SJCRH30 (cell line): Measurements from ENCODE around the gene LMX1A. TPM values are rescaled to one million over a fixed set of nuclear protein-coding genes. Genes with fewer than 3 reads are reported as not detected.
A peak's percentile ranks its signal among the peaks of the same experiment; 100 is the strongest.

Experiments used
- DNase-seq, 2 experiments: peaks; one replicate each; pipeline ENCODE4 v3.0.0-alpha.2; 2015 to 2020
- H3K27ac ChIP-seq: fragments of 250-450 bp; sonication (Bioruptor Pico); 2 replicates; pipeline ENCODE4 v1.5.1; 2020; ENCODE audit warnings: mild to moderate bottlenecking, moderate library complexity
- H3K27me3 ChIP-seq: fragments of 250-450 bp; sonication (Bioruptor Pico); 2 replicates; pipeline ENCODE4 v1.5.1; 2020; ENCODE audit warnings: mild to moderate bottlenecking, moderate library complexity
- H3K36me3 ChIP-seq: fragments of 250-450 bp; sonication (Bioruptor Pico); 2 replicates; pipeline ENCODE4 v1.5.1; 2020; ENCODE audit warnings: mild to moderate bottlenecking, moderate library complexity
- H3K4me1 ChIP-seq: fragments of 250-450 bp; sonication (Bioruptor Pico); 2 replicates; pipeline ENCODE4 v1.5.1; 2020; ENCODE audit warnings: mild to moderate bottlenecking, moderate library complexity
- H3K4me3 ChIP-seq: fragments of 250-450 bp; sonication (Bioruptor Pico); 2 replicates; pipeline ENCODE4 v1.5.1; 2020; ENCODE audit warnings: mild to moderate bottlenecking, moderate library complexity
- H3K9me3 ChIP-seq: fragments of 250-450 bp; sonication (Bioruptor Pico); replicated peaks from 2 replicates; pipeline ENCODE4 v1.5.1; 2020; ENCODE audit warnings: mild to moderate bottlenecking, moderate library complexity
- total RNA-seq: library from RNA; depleted of rRNA; stranded (reverse); fragments of >200 nt; shearing (Covaris generic); gene quantifications from 2 replicates; pipeline ENCODE4 v1.2.3, GENCODE V29; 2014

LMX1A gene
- total RNA-seq, 1 experiment from 2014 or later = not detected

- Histone ChIP-seq H3K4me1 (no peaks in the 10 kb centered on the region), H3K27me3 (no peaks in the 10 kb centered on the region), H3K9me3 (no peaks in the 10 kb centered on the region), H3K4me3 (no peak overlapping the region), H3K27ac (no peak overlapping the region), H3K36me3 (no peaks in the 10 kb centered on the region)
- DNase-seq = no peak
Observed at GRCh38 chr1:165352442-165353293, 3.8 kb downstream of the LMX1A start.

DNA sequence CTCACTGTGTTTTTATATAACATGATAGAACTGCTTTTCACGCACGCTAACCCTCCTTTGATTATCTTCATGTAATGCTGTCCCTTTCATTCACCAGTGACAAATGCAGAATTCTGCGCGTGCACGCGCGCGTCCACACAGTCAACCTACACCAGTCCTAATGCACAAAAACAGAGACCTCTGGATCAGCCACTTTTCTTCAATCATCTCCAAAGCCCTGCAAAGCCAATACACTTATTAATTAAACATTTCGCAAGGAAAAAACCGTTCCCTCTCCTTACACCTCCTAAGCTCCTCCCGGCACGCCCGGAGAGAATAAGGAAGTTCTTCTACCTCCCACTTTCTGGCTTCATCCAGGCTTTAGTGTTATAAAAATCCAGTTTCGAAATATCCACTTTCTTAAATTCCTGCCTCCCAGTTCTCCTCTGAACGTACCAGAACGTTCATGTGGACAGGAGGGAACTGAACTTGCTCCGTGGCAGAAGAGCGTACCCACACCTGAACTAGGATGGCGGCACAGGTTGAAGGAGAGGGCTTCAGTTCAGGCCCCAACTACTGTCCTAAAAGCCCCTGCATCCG is 4.6 kb downstream of the LMX1A start:
- no peaks in the 10 kb centered on the region for H3K4me1 ChIP-seq
- no peak overlapping the region for H3K27ac ChIP-seq
- DNase-seq = no peak
- H3K9me3 ChIP-seq = no peaks in the 10 kb centered on the region
- H3K4me3 ChIP-seq = no peak overlapping the region
- H3K36me3 ChIP-seq = no peaks in the 10 kb centered on the region
- 0 out of 2 replicates have a peak, but pooled peaks cover 3% of the 10 kb centered on the region for H3K27me3 ChIP-seq

DNA sequence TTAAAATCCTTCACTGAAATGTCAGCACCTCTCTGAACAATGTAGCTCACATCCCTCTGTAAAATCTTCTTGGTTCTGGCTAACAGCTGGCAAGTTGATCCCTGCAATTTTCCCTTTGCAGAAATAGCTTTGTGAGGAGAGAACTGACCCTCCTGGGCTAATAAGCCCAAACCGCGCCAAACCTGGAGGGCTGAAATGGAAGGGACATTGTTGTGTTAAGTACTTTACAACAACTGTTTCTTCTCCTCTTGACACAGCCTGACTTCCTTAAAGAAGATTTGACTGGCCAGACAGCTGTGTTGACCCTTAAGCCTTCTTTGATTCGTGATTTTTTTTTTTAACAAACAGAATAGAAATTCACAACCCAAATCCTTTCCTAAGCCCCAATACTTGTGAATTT is 5.7 kb downstream of the LMX1A start:
- Histone ChIP-seq H3K9me3 (no peaks in the 10 kb centered on the region), H3K36me3 (no peaks in the 10 kb centered on the region), H3K4me3 (no peak overlapping the region), H3K4me1 (no peaks in the 10 kb centered on the region), H3K27me3 (0 out of 2 replicates have a peak, but pooled peaks cover 8% of the 10 kb centered on the region), H3K27ac (no peak overlapping the region)
- peak; percentile 25 to 58 for DNase-seq

DNA sequence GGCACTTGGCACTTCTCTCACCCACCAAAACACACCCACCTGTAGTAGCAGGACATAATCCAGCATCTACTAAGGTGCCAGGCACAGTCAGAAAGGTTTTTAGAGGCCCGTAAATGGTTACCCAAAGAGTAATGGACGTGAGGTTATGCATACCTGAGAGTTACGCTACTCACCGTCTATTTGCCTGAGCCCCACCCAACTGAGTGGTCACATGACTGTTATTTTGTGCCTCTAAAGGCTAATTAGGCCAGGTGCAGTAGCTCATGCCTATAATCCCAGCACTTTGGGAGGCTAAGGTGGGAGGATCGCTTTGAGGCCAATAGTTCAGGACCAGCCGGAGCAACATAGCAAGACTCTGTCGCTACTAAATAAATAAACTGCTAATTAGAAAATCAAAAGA is 11.0 kb downstream of the LMX1A start:
- DNase-seq = no peak
- H3K9me3 ChIP-seq = no peaks in the 10 kb centered on the region
- H3K27me3 ChIP-seq = 0 out of 2 replicates have a peak, but pooled peaks cover 8% of the 10 kb centered on the region
- H3K36me3 ChIP-seq = no peaks in the 10 kb centered on the region
- peaks cover 14% of the 10 kb centered on the region; the same call in 1 of the 2 replicates for H3K4me1 ChIP-seq
- H3K4me3 ChIP-seq = no peak overlapping the region
- H3K27ac ChIP-seq = no peak overlapping the region

DNA sequence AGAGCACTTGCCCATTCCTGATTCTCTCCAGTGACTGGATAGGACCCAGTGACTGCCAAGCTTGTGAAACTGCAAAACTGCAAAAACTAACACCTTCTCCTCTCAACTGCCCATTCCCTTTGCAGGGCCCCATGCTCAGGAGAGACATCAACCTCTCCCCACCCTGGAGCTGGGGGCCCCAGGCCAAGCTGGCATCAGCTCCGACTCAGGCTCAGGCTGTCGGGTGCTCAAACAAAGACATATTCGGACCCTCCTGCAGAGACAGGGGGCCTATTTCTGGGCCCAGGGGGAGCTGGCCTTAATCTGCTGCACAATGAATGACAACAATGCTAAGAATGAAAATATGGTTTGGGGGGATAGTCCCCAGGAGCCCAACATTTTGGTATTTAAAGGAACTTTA is 11.8 kb downstream of the LMX1A start:
- Histone ChIP-seq H3K27ac (no peak overlapping the region), H3K36me3 (no peaks in the 10 kb centered on the region), H3K4me3 (no peak overlapping the region), H3K4me1 (peaks cover 14% of the 10 kb centered on the region; the same call in 1 of the 2 replicates), H3K9me3 (no peaks in the 10 kb centered on the region), H3K27me3 (0 out of 2 replicates have a peak, but pooled peaks cover 8% of the 10 kb centered on the region)
- no peak for DNase-seq

GRCh38 chr1:165344198-165344597 is 12.3 kb downstream of the LMX1A start:
- 0 out of 2 replicates have a peak, but pooled peaks cover 8% of the 10 kb centered on the region for H3K27me3 ChIP-seq
- H3K4me3 ChIP-seq = no peak overlapping the region
- H3K9me3 ChIP-seq = no peaks in the 10 kb centered on the region
- H3K36me3 ChIP-seq = no peaks in the 10 kb centered on the region
- no peak for DNase-seq
- peaks cover 14% of the 10 kb centered on the region; the same call in 1 of the 2 replicates for H3K4me1 ChIP-seq
- no peak overlapping the region for H3K27ac ChIP-seq

DNA sequence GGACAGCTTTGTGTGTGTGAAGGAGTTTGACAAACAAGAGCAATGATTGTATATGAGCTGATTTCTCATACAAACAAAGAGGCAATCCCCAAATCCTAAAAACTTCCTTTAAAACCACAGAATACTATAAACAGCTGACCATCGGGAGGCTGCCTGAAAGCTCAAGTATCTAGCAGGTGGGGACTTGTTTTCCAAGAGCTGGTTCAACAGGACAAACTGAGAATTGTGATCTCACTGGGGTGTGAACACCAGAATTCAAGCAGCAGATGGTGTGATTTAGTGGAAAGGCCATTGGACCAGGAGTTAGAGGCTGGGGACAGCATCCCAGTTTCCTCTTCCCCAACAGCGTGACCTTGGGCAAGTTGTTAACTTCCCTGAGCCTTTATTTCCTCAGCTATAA is 13.9 kb downstream of the LMX1A start:
- Histone ChIP-seq H3K27ac (0 out of 2 replicates have a peak overlapping the region, but pooled peaks have one; percentile 3), H3K36me3 (no peaks in the 10 kb centered on the region), H3K27me3 (0 out of 2 replicates have a peak, but pooled peaks cover 8% of the 10 kb centered on the region), H3K9me3 (no peaks in the 10 kb centered on the region), H3K4me1 (peaks cover 14% of the 10 kb centered on the region; the same call in 1 of the 2 replicates), H3K4me3 (no peak overlapping the region)
- peak; percentile 13 to 69 for DNase-seq

- DNase-seq = peak in 1 of 2 experiments; percentile 44
- H3K36me3 ChIP-seq = no peaks in the 10 kb centered on the region
- H3K4me3 ChIP-seq = no peak overlapping the region
- 0 out of 2 replicates have a peak, but pooled peaks cover 9% of the 10 kb centered on the region for H3K27me3 ChIP-seq
- H3K9me3 ChIP-seq = no peaks in the 10 kb centered on the region
- H3K4me1 ChIP-seq = peaks cover 14% of the 10 kb centered on the region; the same call in 1 of the 2 replicates
- H3K27ac ChIP-seq = 0 out of 2 replicates have a peak overlapping the region, but pooled peaks have one; percentile 3
Observed at GRCh38 chr1:165342168-165342567, 14.3 kb downstream of the LMX1A start.

GRCh38 chr1:165339164-165339563 is 17.4 kb downstream of the LMX1A start:
- Histone ChIP-seq H3K27me3 (0 out of 2 replicates have a peak, but pooled peaks cover 3% of the 10 kb centered on the region), H3K36me3 (no peaks in the 10 kb centered on the region), H3K4me1 (peaks cover 14% of the 10 kb centered on the region; the same call in 1 of the 2 replicates), H3K9me3 (no peaks in the 10 kb centered on the region), H3K27ac (no peak overlapping the region), H3K4me3 (no peak overlapping the region)
- DNase-seq = no peak

DNA sequence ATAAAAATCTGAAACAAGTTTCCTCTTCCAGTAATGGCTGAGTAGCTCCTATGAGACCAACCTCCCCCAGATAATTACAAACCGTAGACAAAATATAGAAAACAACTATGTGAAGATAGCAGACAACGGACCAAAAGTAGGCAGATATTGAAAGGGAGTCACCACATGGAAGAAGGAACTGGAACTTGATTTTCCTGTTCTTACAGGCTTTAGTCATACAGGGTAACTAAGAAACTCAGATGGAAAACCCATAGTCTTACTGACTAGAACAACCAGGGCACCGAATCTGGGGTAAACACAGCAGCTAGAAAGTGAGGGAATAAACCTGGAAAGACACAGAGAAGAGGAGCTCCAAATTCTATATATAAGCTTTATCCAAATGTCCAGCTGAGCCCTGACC is 26.0 kb downstream of the LMX1A start:
- H3K4me3 ChIP-seq = no peak overlapping the region
- H3K36me3 ChIP-seq = no peaks in the 10 kb centered on the region
- H3K27ac ChIP-seq = no peak overlapping the region
- no peaks in the 10 kb centered on the region for H3K9me3 ChIP-seq
- H3K27me3 ChIP-seq = no peaks in the 10 kb centered on the region
- no peaks in the 10 kb centered on the region for H3K4me1 ChIP-seq
- no peak for DNase-seq

DNA sequence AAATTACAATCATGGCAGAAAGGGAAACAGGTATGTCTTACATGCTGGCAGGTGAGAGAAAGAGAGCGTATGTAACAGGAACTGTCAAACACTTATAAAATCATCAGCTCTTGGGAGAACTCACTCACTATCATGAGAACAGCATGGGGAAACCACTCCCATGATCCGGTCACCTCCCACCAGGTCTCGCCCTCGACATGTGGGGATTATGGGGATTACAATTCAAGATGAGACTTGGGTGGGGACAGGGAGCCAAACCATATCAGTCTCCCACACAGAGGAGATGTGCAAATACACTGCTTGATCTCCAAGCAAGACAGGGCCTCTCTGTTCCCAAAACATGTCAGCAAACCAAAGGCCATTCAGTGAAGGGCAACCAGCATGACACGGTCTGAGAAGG is 27.4 kb downstream of the LMX1A start:
- Histone ChIP-seq H3K4me3 (no peak overlapping the region), H3K9me3 (no peaks in the 10 kb centered on the region), H3K27me3 (no peaks in the 10 kb centered on the region), H3K27ac (no peak overlapping the region), H3K36me3 (no peaks in the 10 kb centered on the region), H3K4me1 (no peaks in the 10 kb centered on the region)
- DNase-seq = no peak

DNA sequence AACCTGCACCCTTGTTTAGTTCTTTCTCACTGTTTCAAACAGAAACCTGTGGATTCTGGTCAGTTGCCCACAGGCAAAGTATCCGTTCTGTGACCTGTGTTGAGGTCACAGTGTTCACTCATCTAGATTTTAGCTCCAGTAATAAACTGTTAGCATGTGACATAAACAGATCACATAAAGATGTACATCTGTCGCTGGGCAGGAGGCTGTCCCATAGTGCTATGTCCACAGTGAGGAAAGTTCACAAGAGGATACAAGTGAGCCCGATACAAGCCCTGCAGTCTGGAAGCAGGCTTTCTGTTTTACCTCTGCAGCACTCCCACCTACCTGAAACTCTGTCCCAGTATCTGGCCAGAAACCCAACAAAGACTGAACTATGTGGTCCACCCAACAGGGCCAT is 28.4 kb downstream of the LMX1A start:
- Histone ChIP-seq H3K27ac (no peak overlapping the region), H3K9me3 (no peaks in the 10 kb centered on the region), H3K27me3 (no peaks in the 10 kb centered on the region), H3K36me3 (no peaks in the 10 kb centered on the region), H3K4me1 (no peaks in the 10 kb centered on the region), H3K4me3 (no peak overlapping the region)
- DNase-seq = no peak

DNA sequence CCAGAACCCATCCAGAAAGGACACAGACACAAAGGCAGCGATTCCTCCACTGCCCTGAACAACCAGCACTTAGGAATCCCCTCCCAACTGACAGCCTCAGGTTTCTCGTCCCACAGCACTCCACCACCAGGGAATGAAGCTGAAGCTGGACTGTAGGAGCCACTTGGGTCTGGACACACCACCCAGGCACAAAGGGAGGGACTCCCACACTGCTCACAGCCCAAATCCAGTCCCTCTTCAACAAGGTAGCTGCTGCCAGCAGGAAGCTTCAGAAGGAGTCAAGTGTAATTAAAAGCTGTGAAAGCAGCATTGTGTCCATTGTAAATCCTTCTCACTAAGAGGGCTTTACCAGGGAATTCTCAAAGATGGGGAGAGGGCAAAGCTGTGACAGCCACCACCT is 29.0 kb downstream of the LMX1A start:
- H3K36me3 ChIP-seq = no peaks in the 10 kb centered on the region
- H3K4me1 ChIP-seq = no peaks in the 10 kb centered on the region
- H3K9me3 ChIP-seq = no peaks in the 10 kb centered on the region
- no peaks in the 10 kb centered on the region for H3K27me3 ChIP-seq
- DNase-seq = no peak
- H3K27ac ChIP-seq = no peak overlapping the region
- H3K4me3 ChIP-seq = no peak overlapping the region

DNA sequence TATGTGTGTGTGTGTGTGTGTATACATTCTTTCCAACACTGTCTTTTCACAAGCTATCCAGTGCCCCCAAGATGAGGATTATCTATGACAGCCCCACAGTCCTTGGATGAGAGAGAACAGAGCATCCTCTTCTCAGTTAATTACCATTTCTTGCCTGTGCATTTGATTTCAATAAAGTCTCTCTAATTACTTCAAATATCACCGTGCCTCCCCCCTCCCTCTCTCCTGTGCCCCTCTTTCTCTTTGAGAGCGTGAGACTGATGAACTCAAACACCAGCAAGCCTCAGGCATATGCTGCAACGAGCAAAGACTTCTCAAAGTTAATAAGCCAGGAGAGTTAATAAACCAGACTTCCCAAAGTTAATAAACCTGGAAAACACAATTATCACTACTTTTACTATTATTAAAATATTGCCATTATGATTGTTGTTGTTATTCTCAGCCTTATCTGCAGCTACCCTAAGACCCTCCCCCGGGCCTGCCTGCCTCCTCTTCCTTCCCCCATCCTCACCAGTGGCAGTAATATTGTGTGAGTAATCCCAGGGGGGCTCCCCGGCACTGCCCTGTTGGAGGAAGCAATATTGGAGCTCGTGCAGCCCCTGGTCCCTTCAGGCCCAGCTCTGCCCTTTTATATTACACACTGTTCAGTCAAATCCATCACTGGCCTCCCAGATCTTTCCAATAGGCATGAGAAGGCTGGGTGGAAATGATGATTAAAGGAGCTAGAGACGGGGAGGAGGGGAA is 30.9 kb downstream of the LMX1A start:
- Histone ChIP-seq H3K9me3 (no peaks in the 10 kb centered on the region), H3K36me3 (no peaks in the 10 kb centered on the region), H3K27me3 (no peaks in the 10 kb centered on the region)

DNA sequence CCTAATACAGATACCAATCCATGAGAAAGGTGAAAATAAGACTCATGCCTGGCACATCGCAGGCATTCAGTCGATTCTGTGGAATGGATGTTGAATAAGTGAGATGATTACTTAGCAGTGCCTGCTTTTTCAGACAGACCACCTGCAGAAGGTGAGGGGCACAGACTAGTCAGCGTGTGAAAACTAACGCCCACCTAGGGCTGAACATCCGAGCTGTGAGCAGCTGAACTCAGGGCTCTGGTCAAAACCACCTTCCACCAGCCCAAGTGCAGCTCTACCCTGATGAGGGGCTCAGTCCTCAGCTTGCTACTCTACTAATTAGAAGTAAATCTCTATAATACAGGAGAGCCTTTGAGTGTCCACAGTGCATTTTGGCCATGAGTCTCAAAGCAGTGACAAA is 32.5 kb downstream of the LMX1A start:
- no peak for DNase-seq
- Histone ChIP-seq H3K27ac (no peak overlapping the region), H3K4me1 (no peaks in the 10 kb centered on the region), H3K4me3 (no peak overlapping the region), H3K9me3 (no peaks in the 10 kb centered on the region), H3K27me3 (no peaks in the 10 kb centered on the region), H3K36me3 (no peaks in the 10 kb centered on the region)

More for the DNA sequence above, 30.9 kb downstream of the LMX1A start:
- DNase-seq = no peak
- H3K4me1 ChIP-seq = no peaks in the 10 kb centered on the region
- H3K4me3 ChIP-seq = no peak overlapping the region
- H3K27ac ChIP-seq = no peak overlapping the region
